GM19452 (cell line): ENCODE results near the gene TPP2.

Experiments
- ATAC-seq: cut with Tn5 transposase; IDR thresholded peaks from one replicate; pipeline ENCODE4 v1.9.1; 2021; ENCODE audit not compliant: unreplicated experiment

The TPP2 gene

DNA sequence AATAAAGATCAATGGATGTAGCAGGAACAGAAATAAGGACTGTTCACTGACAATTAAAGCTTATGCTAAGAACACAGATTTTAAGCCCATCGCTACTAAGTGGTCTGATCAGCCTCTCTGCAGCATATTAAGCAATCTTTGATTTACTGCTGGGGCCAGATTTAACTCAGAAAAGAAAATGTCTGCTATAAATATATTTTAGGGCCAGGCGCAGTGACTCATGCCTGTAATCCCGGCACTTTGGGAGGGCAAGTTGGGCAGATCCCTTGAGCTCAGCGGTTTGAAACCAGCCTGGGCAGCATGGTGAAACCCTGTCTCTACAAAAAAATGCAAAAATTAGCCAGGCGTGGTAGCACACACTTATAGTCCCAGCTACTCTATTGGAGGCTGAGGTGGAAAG lies 55.1 kb downstream of the TPP2 start:
- no peak for ATAC-seq

DNA sequence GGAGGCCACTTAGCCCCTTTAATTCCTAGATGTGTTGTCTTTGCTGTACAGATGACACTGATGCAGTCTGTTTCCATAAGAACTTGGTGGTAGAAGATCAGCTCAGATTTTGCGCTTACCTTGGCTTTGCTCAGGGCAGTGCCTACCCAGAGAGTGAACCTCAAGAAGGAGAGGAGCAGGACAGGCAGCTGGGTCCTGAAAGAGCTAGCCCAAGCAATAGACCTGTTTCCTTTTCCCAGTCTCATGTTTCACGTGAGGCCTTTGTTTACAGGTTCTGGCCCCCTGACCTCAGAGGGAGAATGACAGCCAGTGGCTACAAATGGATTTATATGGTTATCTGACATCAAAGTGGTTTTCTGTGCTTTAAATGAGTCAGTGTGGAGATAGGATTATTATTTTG lies 58.0 kb downstream of the TPP2 start:
- no peak for ATAC-seq

- ATAC-seq: no peak
Measured at GRCh38 chr13:102657630-102658029, 60.8 kb downstream of the TPP2 start.

GRCh38 chr13:102658660-102659059 lies 61.9 kb downstream of the TPP2 start:
- no peak for ATAC-seq

- no peak for ATAC-seq
Measured at GRCh38 chr13:102659168-102659713, 62.5 kb downstream of the TPP2 start.

- ATAC-seq: no peak
Measured at GRCh38 chr13:102667023-102667422, 70.2 kb downstream of the TPP2 start.

DNA sequence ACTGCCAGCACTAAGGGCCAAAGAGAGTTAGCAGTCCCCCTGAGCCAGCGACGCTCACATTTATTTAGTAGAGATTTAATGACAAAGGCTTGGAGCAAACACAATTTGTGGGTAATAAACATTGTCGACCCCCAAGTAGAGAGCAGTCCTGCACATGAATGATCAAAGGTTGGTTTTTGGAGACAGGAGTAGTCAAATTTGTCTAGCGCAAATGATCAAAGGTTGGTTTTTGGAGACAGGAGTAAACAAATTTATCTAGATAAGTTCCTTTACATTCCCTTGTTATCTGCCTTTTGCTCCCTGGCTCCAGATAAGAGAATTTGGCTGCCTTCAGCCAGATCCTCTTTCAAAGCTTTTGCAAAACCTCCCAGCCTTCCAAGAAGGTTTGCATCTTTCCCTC lies 71.1 kb downstream of the TPP2 start:
- no peak for ATAC-seq

DNA sequence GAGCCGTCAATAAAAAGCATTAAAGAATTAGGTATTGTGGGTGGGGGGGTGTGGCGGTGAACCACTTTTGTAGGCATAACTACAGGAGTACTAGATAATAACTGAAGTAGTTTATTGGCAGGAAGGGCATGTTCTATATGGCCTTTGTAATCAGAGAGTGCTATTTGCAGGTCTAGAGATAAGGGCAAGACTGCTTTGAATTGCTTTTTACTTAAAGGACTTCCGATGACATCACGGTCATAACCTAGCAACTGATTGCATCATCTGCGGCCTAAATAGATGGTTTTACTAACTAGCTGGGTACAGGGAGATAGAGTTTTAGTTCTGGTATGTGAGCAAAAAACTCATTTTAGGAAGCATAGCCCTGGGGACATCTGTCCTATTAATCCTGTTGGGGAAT lies 73.3 kb downstream of the TPP2 start:
- ATAC-seq: no peak

DNA sequence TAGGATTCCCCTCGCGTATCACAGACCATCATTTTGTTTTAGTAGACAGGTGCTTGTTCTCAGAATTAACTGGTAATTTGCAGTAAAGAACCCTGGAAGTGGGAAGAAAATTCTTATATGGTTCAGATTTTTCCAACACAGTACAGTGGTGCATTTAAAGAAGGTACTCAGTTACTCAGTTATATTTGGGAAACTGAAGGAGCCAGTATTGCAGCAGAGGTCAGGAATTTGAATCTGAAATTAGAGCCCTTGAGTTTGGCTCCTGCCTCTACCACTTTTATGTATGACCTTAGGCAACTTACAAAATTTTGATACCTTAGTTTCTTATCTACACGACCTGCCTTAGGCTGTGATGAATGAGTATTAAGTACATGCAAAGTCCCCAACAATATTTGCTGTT lies 78.3 kb downstream of the TPP2 start:
- ATAC-seq: no peak

GRCh38 chr13:102677122-102677521 lies 80.3 kb downstream of the TPP2 start:
- no peak for ATAC-seq

GRCh38 chr13:102678339-102679107 lies 81.7 kb downstream of the TPP2 start:
- ATAC-seq: no peak

DNA sequence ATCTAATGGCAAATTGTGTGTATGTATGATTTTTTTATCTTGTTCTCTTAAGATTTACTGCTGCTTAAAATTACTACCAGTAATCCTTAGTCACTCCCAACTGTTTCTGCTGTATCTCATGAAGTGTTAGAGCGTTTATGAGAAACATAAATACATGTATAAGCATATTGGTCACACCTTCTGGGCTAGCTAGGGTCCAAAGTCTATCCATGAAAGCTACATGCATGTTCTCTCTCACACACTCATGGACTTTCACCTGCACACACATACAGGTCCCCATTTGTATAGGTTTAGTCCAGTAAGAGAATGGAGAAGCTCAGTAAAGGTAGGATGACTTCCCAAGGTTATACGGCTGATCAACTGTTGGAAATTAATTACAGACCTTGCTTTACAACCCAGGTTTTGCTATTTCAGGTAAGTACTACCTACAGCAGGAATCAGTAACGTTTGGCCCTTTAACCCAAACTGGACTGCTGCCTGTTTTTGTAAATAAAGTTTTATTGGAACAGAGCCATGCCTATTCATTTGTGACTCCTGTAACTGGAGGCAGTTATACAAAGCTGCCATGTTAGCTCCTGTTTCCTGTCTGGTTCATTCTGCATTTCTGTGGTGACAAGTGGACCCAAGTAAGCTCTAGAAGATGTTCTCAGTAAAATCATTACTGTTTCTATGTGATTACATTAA lies 82.8 kb downstream of the TPP2 start:
- ATAC-seq: no peak

GRCh38 chr13:102680133-102680717 lies 83.4 kb downstream of the TPP2 start:
- no peak for ATAC-seq

DNA sequence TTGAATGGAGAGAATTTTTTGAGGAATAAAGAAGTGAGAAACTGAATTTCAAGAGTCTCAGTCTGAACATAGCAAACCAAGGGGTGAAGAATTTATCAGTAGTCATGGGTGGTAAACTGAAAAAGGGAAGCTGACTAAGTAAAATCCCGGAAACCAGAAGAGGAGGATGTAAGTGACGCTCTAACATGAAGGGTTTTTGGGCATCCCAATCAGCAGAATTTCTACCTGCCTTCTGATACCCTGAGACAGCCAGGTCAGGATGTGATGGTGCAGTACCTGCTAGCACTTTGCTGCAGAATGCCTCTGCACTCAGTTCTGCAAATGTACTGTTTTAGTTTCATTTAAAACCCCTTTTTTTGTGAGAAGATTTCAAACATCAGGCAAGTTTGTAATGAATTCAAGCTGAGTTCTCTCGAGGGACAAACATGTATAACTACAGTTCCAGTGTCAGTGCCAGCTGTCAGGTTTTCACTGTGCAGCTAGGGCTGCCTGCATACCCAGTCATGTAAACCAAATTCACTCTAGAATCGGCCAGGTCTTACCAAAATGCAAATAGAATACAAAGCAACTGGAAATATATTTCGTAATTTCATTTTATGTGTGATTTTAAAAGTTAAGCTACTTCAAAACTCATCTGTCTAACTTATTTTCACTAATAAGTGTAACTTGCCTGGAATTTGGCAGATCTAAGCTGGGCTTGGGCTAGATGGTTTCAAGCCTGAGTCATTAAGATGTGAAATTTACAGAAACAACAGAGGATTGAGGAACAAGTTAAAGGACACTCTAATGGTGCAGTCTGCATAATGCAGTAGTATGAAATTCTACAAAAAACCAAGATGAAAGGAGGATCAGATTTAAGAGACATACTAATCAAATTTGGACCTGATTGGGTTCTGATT lies 84.3 kb downstream of the TPP2 start:
- no peak for ATAC-seq

DNA sequence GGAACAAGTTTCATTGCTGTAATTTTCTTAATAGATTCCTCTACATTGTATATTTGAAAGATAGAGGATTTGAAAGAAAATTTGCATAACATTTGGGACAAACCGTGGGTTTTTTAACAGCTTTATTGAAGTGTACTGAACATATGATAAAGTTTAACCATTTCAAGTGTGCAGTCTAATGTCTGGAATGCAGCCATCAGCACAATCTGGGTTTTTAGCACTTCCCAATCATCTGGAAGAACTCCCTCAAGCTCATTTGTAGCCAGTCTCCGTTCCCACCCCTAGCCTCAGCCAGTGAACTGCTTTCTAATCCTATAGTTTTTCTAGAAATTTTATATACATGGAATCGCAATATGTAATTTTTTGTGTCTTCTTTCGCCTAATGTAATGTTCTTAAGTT lies 85.4 kb downstream of the TPP2 start:
- no peak for ATAC-seq

DNA sequence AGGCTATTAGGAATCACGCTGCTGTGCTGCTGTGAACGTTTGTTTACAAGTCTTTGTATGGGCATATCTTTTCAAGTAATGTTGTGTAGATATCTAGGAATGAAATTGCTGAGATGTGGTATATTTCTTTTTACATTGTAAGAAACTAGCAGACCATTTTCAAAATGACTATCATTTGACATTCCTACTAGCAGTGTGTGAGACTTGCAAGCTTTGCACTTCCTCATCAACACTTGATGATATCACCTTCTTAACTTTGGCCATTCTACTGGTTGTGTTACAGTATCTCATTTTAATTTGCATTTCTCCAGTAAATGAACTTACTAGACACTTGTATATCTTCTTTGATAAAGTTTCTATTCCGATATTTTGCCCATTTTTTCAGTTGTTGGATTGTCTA lies 85.9 kb downstream of the TPP2 start:
- ATAC-seq: no peak

- no peak for ATAC-seq
Measured at GRCh38 chr13:102683637-102684036, 86.9 kb downstream of the TPP2 start.

DNA sequence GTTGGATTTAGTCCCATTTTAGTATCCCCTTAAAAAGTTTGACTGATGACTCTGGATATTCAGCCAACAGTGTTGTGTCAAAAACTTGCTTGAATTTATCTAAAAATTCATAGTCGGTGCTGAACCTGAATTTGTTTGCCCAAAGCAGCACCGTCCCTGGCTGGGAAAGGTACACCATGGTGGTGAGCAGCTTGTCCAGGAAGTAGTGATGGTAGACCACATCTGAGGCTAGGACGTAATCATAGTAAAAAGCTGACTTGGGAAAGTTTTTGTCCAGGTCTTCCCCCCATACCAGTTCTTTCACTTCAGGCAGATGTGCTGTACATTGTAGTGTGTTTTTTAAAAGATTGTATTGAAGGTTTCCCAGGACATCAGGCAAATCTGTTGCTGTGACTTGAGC lies 89.2 kb downstream of the TPP2 start:
- ATAC-seq: no peak

- no peak for ATAC-seq
Measured at GRCh38 chr13:102687520-102687919, 90.7 kb downstream of the TPP2 start.

- ATAC-seq: no peak
Measured at GRCh38 chr13:102688306-102688973, 91.7 kb downstream of the TPP2 start.
